HG03280 (cell line): Measurements from ENCODE around the gene DCC.

ENCODE experiments used
- ATAC-seq: cut with Tn5 transposase; IDR thresholded peaks from one replicate; pipeline ENCODE4 v1.9.1; 2021; ENCODE audit warnings: mild to moderate bottlenecking, moderate library complexity; ENCODE audit not compliant: unreplicated experiment

DCC gene

GRCh38 chr18:53543711-53544110 is 1203.7 kb downstream of the DCC start:
- ATAC-seq, result no peak

GRCh38 chr18:53544917-53545316 is 1204.9 kb downstream of the DCC start:
- no peak for ATAC-seq

- ATAC-seq, result no peak
Measured at GRCh38 chr18:53551868-53552426, 1212.0 kb downstream of the DCC start.

- no peak for ATAC-seq
Measured at GRCh38 chr18:53553030-53553429, 1213.0 kb downstream of the DCC start.

GRCh38 chr18:53556450-53556849 is 1216.5 kb downstream of the DCC start:
- ATAC-seq, result no peak

- ATAC-seq, result no peak
Measured at GRCh38 chr18:53560546-53560945, 1220.5 kb downstream of the DCC start.

- ATAC-seq, result no peak
Measured at GRCh38 chr18:53566626-53567025, 1226.6 kb downstream of the DCC start.

GRCh38 chr18:53567929-53568574 is 1228.1 kb downstream of the DCC start:
- ATAC-seq, result no peak
